Mucosa of stomach (tissue), 1 donor: Measurements from ENCODE around the gene HOXB7.

Experiments used
- H3K27me3 ChIP-seq: one replicate; pipeline ENCODE4 v1.7.0; 2013; ENCODE audit warnings: mild to moderate bottlenecking, low read length; ENCODE audit not compliant: control insufficient read depth, insufficient read depth
- H3K36me3 ChIP-seq: one replicate; pipeline ENCODE4 v1.7.0; 2013; ENCODE audit warnings: low read length; ENCODE audit not compliant: control insufficient read depth, insufficient read depth
- H3K4me1 ChIP-seq: one replicate; pipeline ENCODE4 v1.7.0; 2013; ENCODE audit warnings: mild to moderate bottlenecking, low read length; ENCODE audit not compliant: control insufficient read depth, insufficient read depth
- H3K4me3 ChIP-seq: one replicate; pipeline ENCODE4 v1.7.0; 2013; ENCODE audit warnings: low read length
- H3K9ac ChIP-seq: one replicate; pipeline ENCODE4 v1.7.0; 2013; ENCODE audit warnings: mild to moderate bottlenecking, low read length, moderate library complexity
- H3K9me3 ChIP-seq: one replicate; pipeline ENCODE4 v1.7.0; 2013; ENCODE audit warnings: mild to moderate bottlenecking, low read length, moderate library complexity; ENCODE audit not compliant: control insufficient read depth
- donor health status: Pancreatic carcinoma.

Gene HOXB7

DNA sequence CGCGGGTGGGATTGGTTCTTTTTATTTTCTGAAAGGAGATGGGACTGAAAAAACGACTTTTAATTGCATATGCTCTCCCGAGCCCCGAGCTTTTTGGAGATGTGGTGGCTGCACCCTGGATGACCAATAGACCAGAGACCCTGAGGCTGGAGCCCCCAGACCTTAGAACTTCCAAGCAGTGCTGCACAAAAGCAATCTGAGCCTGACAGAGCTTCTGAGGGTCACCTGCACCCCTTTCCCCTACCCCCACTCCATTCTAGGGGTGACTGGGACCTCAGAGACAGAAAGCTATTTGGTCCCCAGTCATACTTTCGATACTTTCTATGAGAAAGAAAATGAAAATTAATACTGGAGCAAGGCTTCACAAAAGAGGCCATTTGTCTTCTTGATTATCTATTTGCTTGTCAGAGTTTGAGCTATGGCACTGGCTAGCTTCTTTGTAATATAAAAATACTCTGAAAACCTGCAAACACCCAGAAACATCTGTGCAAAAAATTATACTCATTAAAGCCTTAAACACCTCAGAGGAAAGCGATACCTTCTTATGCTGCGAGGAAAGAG, 36.2 kb downstream of the HOXB7 start:
- Histone ChIP-seq H3K36me3 (no peaks in the 10 kb centered on the region), H3K9ac (peak overlapping the region; percentile 53), H3K9me3 (no peaks in the 10 kb centered on the region), H3K4me1 (peaks cover 8% of the 10 kb centered on the region), H3K27me3 (peaks cover 91% of the 10 kb centered on the region), H3K4me3 (no peak overlapping the region)

DNA sequence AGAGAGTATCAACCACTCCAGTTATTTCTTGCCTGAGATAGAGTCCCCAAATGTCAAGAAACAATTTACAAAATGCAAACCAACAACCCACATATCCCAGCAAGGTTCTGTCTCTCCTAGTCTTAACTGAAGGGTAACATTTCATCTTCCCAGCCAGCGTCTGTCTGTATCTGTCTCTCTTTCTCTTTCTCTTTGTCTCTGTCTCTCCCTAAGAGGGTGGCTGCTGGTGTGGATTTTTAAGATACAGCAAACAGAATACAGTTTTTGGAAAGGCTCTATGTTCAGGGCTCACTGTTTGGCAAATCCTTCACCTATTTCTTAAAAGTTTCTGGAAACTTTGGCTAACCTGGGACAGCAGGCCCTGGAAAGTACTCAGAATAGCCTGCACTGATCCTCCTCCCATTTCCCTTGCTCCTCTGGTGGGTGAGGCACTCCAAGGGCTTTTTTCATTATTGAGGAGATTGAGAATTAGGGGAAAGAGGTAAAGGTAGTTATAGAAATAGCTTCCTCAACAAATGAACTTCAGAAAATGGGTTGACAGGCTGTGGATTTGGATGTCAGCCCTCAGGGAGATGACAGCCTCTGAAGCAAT, 38.9 kb downstream of the HOXB7 start:
- H3K36me3 ChIP-seq, result no peaks in the 10 kb centered on the region
- H3K4me1 ChIP-seq, result peaks cover 20% of the 10 kb centered on the region
- peak overlapping the region; percentile 67 for H3K9ac ChIP-seq
- peaks cover 98% of the 10 kb centered on the region for H3K27me3 ChIP-seq
- H3K4me3 ChIP-seq, result no peak overlapping the region
- H3K9me3 ChIP-seq, result no peaks in the 10 kb centered on the region

DNA sequence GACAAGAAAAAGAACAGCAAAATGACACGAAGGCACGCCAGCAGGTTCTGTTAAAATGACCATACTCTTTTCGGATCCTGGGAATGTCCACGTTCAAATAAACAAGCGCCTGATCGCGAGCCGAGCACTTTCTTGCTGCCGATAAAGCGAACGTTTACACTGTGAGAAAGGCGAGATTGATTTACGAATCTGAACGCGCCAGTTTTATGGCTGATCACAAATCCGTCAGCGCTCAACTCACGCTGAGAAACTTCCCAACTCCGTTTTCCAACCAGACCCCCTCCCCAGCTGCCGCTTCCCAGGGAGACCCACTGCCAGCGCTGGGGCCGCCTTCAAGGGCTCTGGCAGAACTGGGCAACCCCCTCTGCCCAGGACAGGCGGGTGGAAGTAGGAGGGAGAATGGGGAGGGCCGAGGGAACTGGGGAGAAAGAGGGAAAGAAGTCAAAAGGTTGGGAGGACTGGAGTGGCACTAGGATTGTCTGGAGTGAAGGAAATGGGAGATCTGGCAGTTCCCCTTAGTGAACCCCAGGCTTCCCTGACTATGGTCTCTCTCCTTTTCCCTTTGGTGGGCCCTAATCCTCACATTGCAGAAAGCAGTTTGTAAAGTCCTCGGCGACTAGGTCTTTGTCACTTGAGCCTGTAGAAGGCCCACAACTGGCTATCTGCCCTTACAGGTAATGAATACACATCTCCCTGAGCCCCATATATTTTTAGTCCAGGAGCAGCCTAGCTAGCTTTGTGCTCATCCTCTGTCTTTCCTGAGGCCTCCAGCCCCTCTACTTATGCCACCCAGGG, 39.6 kb downstream of the HOXB7 start:
- peaks cover 20% of the 10 kb centered on the region for H3K4me1 ChIP-seq
- peaks cover 98% of the 10 kb centered on the region for H3K27me3 ChIP-seq

DNA sequence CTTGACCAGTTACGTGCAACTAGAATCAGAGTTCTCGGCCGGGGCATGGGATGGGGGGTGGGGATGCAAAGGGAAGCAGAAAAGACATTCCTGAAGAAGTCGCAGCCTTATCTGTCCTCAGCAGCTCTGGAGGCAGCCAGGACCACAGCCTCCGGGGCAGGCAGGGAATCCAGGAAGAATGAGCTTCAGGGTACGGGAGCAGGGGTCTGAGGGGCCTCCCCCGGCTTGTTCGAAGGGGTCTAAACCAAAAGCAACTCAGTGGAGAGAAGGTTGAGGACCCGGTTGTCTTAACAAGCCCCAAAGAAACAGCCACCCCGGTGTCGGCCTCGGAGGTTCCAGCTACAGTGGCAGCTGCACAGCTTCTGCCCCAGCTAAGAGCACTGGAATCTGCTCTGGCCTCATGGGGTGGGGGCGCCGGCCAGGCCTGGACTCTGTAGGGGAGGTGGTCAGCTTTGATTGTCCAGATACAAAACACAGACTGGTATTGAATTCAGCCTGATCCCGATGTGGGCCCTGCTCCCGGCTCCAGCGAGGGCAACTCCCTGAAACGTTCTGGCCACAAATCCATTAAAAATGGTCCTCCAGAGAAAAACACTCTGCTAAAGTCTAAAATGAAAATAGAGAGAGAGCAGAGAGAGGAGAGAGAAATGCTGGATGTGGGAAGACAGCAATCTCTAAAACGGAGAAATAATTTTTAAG, 40.3 kb downstream of the HOXB7 start:
- H3K9ac ChIP-seq, result peak overlapping the region; percentile 67
- H3K4me3 ChIP-seq, result no peak overlapping the region
- H3K36me3 ChIP-seq, result no peaks in the 10 kb centered on the region
- H3K4me1 ChIP-seq, result peaks cover 14% of the 10 kb centered on the region
- H3K9me3 ChIP-seq, result no peaks in the 10 kb centered on the region
- H3K27me3 ChIP-seq, result peaks cover 99% of the 10 kb centered on the region

More for the DNA sequence above, 39.6 kb downstream of the HOXB7 start:
- H3K36me3 ChIP-seq, result no peaks in the 10 kb centered on the region
- no peak overlapping the region for H3K4me3 ChIP-seq
- H3K9me3 ChIP-seq, result no peaks in the 10 kb centered on the region
- peak overlapping the region; percentile 67 for H3K9ac ChIP-seq

DNA sequence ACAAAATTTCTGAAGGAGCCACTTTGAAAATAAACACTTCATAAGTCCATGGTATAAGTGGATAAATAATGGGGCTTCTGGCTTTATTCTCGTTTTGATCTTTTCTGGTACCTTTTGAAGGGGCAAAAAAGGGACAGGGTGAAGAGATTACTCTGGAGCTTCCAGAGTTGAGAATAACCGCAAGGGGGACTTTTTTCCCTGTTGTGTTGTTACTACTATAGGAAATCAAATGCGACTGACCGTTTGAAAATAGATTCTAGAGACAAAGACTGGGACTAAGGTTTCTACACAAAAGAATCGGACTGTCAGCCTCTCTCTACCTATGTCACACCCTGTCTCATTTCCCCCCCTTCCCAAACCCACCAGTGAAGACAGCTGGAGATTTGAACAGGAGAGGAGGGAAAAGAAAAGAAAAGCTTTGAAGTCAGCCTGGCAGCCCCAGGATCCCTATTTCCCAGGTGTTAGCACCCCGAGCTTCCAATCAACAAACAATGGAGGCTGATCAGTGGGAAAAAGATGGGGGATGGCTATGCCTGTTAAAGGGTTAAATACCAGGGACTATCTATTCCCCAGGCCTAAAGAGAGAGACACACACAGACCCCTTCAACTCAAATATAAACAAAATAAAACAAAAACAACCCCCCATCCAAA, 41.0 kb downstream of the HOXB7 start:
- peak overlapping the region; percentile 67 for H3K9ac ChIP-seq
- peaks cover 19% of the 10 kb centered on the region for H3K4me1 ChIP-seq
- H3K36me3 ChIP-seq, result no peaks in the 10 kb centered on the region
- peaks cover 100% of the 10 kb centered on the region for H3K27me3 ChIP-seq
- no peaks in the 10 kb centered on the region for H3K9me3 ChIP-seq
- H3K4me3 ChIP-seq, result no peak overlapping the region

DNA sequence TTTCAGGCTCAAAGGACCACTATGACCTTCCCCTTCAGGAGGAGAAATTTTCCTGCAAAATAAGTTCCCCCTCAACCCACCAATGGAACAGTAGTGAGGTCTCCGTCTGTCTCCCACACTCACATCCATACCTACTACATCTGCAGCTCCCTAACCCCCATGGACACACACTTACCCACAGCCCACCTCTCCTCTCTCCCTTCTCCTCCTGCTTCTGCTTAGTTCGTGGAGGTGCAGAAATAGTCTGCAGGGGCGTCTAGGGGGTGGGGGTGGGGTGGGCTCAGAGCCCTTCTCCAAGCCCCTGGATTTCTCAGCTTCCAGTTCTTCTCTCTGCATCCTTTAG, 41.6 kb downstream of the HOXB7 start:
- Histone ChIP-seq H3K9me3 (no peaks in the 10 kb centered on the region), H3K9ac (no peak overlapping the region), H3K4me1 (peaks cover 19% of the 10 kb centered on the region), H3K4me3 (no peak overlapping the region), H3K36me3 (no peaks in the 10 kb centered on the region), H3K27me3 (peaks cover 99% of the 10 kb centered on the region)

DNA sequence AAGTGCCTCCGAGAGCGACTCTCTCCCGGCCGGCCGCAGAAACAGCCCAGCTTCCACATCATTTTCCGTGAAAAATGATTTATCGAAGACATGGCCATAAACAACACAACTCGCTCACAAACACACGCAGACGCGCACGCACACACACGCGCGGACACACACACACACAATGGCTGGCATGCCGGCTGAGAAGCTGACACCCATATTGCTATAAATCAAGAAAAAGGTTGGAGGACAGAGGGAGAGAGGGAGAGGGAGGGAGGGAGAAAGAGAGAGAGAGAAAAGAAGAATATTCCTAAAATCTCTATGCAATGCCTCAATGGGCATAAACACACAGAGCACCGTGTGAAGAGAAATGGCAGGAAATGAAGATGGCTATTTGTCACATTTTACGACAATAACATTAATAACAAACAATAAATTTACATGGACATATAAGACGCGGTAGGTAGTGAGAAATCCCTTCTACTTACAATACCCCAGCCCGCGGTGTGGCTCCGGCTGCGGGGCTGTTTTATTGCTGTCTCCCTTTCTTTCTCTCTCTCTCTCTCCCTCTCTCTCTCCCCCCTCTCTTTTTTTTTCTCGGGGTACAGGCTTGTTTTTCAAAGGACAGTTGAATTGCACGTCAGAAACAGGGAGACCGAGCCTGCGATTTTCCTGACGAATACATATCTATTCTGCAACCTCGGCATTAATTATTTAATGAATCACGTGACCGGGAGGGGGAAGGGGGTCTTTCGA, 42.1 kb downstream of the HOXB7 start:
- H3K9me3 ChIP-seq, result no peaks in the 10 kb centered on the region
- H3K36me3 ChIP-seq, result no peaks in the 10 kb centered on the region
- H3K27me3 ChIP-seq, result peaks cover 96% of the 10 kb centered on the region
- H3K9ac ChIP-seq, result no peak overlapping the region
- H3K4me3 ChIP-seq, result no peak overlapping the region
- H3K4me1 ChIP-seq, result peaks cover 19% of the 10 kb centered on the region

DNA sequence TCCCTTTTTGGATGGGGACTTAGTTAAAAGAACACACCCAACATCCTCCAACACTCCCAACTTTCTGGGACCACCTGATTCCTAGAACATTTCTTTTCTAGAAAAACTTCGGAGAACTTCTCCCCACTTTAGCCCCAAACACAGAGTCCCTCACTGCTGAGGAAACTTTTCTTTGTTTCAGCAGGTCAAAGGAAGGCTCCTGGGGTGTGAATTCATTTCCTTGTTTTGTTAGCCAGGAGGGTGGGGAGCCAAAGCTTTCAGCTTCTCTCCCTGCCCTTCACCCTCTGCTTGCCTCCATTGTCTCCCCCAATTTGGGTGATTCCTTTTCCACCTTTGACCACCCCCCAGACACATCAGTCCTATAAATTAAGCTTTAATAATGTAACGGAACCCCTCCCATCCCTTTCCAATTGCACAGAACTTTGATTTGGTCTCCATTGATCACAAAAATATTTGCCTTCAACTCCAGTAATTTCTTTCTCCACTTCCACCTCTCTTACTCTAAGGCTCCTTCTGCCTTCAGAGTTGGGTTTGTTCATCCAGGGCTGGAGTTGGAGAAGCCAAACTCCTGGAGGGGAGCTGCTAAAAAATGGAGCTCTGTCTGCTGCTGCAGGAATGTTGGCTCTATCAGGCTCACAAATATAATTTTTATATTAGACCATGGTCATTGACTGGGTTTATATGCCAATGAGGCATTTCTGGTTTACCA, 43.0 kb downstream of the HOXB7 start:
- peaks cover 96% of the 10 kb centered on the region for H3K27me3 ChIP-seq

DNA sequence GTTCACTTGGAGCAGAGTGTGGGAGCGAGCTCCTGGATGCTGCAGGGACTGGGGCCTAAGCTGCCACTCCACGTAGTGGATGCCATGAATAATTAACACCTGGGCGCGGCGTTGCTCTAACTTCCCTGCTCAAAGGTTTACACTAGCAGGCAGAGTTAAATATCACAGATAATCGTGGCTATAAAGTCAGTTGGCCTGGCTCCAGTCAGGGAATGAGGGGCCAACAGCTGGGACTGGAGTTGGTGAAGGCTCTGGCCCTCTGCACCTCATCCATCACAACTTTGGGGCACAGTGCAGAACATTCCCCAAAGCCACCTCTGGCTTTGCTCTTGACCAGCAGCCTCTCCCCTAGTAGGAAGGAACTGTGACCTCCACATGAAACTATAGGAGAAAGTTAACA, 43.6 kb downstream of the HOXB7 start:
- Histone ChIP-seq H3K9ac (no peak overlapping the region), H3K27me3 (peaks cover 96% of the 10 kb centered on the region), H3K36me3 (no peaks in the 10 kb centered on the region), H3K4me1 (peaks cover 19% of the 10 kb centered on the region), H3K4me3 (no peak overlapping the region), H3K9me3 (no peaks in the 10 kb centered on the region)

More for the DNA sequence above, 43.0 kb downstream of the HOXB7 start:
- Histone ChIP-seq H3K4me1 (peaks cover 19% of the 10 kb centered on the region), H3K36me3 (no peaks in the 10 kb centered on the region), H3K4me3 (no peak overlapping the region), H3K9ac (no peak overlapping the region), H3K9me3 (no peaks in the 10 kb centered on the region)

DNA sequence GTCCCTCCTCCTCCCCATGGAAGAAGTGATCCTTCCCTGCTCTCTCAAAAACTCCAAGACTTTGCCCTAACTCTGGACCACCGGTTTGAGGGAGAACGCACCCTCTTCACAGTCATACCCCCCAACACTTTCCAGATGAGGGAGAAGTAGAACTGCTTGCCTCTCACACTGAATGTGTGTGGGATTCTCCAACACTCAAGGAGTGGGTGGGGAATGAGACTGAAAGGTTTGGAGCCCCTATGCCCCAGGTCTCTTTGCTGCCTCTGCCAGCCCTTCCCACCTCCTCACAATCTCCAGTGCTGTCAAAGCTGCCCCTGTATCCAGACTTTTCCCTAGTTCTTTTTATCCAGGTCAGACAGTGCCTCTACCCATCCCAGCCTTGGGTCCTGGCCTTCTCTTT, 44.1 kb downstream of the HOXB7 start:
- Histone ChIP-seq H3K9me3 (no peaks in the 10 kb centered on the region), H3K4me1 (peaks cover 23% of the 10 kb centered on the region), H3K27me3 (peaks cover 96% of the 10 kb centered on the region), H3K4me3 (no peak overlapping the region), H3K36me3 (no peaks in the 10 kb centered on the region), H3K9ac (no peak overlapping the region)
